ENCODE results near the gene CLSTN2.

The CLSTN2 gene

DNA sequence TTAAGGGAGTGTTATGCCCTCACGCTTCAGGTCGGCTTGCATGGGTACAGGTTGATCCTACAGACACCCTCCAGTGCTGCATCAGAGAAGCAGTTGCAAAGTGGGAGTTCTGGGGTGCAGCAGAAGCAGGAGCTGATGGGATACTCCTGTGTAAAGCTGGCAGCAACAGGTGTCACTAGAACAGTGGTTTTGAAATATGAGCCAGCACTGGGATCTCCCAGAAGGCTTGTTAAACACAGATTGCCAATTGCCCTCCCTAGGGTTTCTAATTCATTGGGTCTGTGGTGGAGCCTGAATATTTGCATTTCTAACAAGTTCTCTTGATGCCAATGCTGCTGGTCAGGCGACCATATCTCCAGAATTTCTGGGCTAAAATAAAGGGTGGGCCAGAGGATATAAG lies 350.4 kb downstream of the CLSTN2 start:
- no peak for DNase-seq
- in situ Hi-C loops (cut with MboI; ENCODE audit: low pct_unique_long_range_greater_than_20kb, low sequenced_read_pairs): no loop called here

GRCh38 chr3:140288595-140288994 lies 353.6 kb downstream of the CLSTN2 start:
- in situ Hi-C loops (cut with MboI; ENCODE audit: low pct_unique_long_range_greater_than_20kb, low sequenced_read_pairs): no loop called here
- DNase-seq: no peak

- in situ Hi-C loops (cut with MboI; ENCODE audit: low pct_unique_long_range_greater_than_20kb, low sequenced_read_pairs): no loop called here
- no peak for DNase-seq
Observed at GRCh38 chr3:140290105-140290504, 355.1 kb downstream of the CLSTN2 start.

DNA sequence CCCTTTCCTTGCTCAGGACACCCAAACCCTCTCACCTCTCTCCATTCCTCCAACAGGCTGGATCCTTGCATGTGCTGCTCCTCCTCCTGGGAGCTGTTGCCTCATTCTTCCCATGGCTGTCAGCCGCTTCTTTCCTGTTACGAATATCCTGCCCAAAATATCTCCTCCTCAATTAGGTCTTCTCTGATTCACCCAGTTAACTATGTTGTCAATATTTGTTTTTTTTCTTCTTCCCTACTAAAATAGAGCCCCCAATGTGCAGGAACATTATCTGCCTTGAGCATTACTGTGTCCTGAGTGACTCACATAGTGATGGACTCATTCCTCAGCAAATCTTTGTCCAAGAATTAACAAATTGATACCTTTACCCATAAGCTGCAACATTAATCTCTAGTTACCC lies 357.2 kb downstream of the CLSTN2 start:
- in situ Hi-C loops (cut with MboI; ENCODE audit: low pct_unique_long_range_greater_than_20kb, low sequenced_read_pairs): no loop called here
- DNase-seq: no peak

DNA sequence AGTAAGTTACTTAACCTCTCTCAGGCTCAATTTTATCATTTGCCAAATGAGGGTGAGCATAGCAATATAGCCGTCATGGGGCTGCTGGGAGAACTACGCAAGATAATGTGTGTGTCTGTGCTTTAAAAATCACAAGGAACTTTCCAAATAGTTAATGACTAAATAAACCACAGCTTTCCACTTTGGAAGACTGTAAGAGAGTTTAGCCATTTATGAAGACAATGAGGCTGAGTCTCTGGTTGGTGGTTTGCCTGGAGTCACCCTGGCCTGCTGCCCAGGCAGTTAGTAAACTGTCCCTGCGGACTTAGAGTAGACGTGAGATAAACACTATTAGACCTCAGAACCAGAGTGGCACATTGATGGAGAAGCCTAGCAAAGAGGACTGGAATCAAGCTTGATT lies 357.7 kb downstream of the CLSTN2 start:
- DNase-seq: no peak
- in situ Hi-C loops (cut with MboI; ENCODE audit: low pct_unique_long_range_greater_than_20kb, low sequenced_read_pairs): no loop called here

DNA sequence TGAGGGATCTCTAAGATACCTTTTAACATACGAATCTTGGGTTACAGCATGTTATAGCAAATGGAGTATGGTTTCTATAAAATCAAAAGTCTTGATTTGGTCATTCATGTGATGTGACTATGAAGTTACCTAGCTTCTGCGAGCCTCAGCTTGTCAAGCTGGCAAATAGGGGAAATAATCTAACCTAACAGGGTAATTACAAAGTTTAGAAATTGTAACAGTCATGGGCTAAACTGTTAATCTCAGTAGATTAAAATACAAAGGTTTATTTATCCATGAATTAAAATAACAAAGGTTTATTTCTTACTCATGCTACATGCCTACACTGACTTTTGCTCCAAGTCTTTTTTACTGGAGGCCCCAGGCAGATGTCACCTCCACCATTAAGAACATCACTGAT lies 359.1 kb downstream of the CLSTN2 start:
- in situ Hi-C loops (cut with MboI; ENCODE audit: low pct_unique_long_range_greater_than_20kb, low sequenced_read_pairs): no loop called here
- DNase-seq: no peak

DNA sequence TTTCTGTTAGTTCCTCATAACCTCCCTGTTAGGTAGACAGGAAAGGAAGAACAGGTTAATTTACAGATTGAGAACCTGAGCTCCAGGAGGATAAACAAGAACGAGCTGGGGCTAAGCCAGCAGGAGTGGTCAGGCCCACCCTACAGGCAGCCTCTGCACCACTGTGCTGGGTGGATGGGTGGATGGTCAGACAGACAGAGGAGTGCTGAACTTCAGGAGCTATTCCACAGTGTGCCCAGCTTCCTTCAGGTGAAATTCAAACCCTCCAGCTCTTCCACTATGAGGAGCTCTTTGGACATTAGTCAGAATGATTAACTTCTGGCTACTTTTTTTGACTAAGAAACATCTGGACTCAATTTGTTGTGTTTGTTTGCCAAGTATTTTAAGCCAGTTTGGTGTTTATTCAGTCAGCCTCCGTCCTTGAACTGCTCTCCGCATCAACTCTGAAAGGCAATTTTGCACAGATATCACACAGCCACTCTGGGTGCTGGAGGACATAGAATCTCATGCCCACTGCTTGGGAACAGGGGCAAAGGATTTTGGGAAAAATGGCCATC lies 361.9 kb downstream of the CLSTN2 start:
- no peak for DNase-seq
- in situ Hi-C loops (cut with MboI; ENCODE audit: low pct_unique_long_range_greater_than_20kb, low sequenced_read_pairs): no loop called here

DNA sequence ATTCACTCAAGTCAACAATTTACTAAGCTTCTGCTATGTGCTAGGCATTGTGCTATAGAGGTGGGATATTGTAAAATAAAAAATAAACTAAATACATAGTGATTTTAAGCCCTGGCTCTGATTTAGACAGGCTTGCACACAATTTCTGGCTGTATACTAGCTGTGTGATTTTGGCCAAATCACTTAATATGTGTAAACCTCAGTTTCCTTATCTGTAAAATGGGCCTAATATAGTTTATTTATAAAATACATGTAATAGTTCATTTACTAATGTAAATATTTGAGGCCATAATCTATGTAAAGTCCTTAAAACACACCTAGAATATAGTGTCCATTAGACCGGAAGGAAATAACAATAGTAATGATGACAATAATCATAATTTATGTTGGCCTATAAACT lies 363.1 kb downstream of the CLSTN2 start:
- DNase-seq: no peak
- in situ Hi-C loops (cut with MboI; ENCODE audit: low pct_unique_long_range_greater_than_20kb, low sequenced_read_pairs): no loop called here

DNA sequence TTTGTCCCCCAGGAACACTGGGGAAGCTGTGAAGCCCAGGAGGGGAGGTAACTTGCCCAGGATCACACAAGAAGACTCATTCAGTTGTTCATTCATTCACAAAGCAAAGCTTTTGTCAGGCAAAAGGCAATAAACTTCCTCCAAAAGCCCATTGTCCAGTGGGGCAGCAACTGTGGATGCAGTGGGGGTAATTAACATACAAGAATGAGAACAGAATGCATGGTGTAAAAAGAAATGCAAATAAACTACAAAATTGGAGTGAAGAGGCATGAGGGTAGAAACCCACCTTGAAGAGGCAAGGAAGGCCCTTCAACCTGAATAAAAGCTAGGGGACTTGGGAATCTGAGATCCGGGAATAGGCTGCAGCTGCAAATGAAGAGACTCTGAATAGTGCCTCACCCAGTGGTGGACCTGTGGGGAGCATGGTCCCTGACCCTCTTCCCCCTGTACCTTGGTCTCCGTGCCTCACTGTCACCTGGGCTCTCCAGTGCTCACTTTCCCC lies 363.6 kb downstream of the CLSTN2 start:
- DNase-seq: no peak
- in situ Hi-C loops (cut with MboI; ENCODE audit: low pct_unique_long_range_greater_than_20kb, low sequenced_read_pairs): no loop called here

GRCh38 chr3:140303875-140304274 lies 368.9 kb downstream of the CLSTN2 start:
- in situ Hi-C loops (cut with MboI; ENCODE audit: low pct_unique_long_range_greater_than_20kb, low sequenced_read_pairs): no loop called here
- no peak for DNase-seq

DNA sequence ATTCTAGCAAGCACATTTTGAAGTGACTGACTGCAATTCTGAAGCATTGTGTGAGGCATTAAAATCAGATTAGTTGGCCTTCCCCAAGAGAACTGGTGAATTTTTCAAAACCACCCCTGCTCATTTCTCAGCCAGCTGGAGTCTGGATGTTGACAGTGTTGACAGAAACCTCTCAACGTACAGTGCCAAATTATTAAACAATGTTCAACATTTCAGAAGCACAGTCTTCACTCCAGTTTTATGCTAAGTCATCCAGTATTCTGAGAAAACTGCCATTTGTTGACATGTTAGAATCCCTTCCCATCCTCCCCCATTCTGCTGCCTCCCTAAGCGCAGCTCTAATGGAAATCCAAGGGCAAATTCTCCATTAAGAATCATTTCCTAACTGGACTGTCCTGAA lies 373.6 kb downstream of the CLSTN2 start:
- in situ Hi-C loops (cut with MboI; ENCODE audit: low pct_unique_long_range_greater_than_20kb, low sequenced_read_pairs): no loop called here
- DNase-seq: no peak

DNA sequence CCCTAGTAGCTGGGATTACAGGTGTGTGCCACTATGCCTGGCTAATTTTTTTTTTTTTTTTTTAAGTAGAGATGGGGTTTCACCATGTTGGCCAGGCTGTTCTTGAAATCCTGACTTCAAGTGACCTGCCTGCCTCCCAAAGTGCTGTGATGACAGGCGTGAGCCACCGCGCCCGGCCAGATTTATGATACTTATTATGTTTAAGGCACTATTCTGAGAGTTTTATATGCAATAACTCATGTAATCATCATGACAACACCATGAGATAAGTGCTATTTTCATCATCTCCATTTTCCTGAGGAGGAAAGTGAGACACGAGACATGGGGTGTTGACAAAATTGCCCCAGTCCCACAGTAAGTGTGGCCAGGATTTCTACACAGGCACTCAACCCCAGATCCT lies 376.4 kb downstream of the CLSTN2 start:
- in situ Hi-C loops (cut with MboI; ENCODE audit: low pct_unique_long_range_greater_than_20kb, low sequenced_read_pairs): no loop called here
- no peak for DNase-seq

DNA sequence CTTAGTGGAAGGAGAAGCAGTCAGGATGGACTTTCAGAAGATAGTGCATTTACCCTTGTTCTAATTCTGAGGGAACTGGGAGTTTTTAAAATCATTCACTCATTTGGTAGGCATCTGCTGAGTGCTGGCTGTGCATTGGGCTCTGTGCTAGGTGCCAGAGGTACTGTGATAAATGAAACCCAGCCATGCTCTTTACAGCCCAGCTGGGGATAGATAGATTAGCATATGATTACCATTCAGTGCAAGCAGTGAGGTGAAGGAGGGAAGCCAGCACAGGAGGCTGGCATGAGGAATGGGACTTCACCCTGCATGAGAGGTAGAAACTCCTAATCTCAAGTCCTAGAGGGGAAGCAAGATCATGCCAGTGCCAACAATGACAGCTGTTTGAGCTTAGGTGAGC lies 381.0 kb downstream of the CLSTN2 start:
- in situ Hi-C loops (cut with MboI; ENCODE audit: low pct_unique_long_range_greater_than_20kb, low sequenced_read_pairs): no loop called here
- DNase-seq: no peak

GRCh38 chr3:140316466-140316865 lies 381.5 kb downstream of the CLSTN2 start:
- in situ Hi-C loops (cut with MboI; ENCODE audit: low pct_unique_long_range_greater_than_20kb, low sequenced_read_pairs): no loop called here
- DNase-seq: no peak

GRCh38 chr3:140316868-140317400 lies 381.9 kb downstream of the CLSTN2 start:
- in situ Hi-C loops (cut with MboI; ENCODE audit: low pct_unique_long_range_greater_than_20kb, low sequenced_read_pairs): no loop called here
- no peak for DNase-seq

- in situ Hi-C loops (cut with MboI; ENCODE audit: low pct_unique_long_range_greater_than_20kb, low sequenced_read_pairs): no loop called here
- DNase-seq: no peak
Observed at GRCh38 chr3:140319739-140320138, 384.8 kb downstream of the CLSTN2 start.

DNA sequence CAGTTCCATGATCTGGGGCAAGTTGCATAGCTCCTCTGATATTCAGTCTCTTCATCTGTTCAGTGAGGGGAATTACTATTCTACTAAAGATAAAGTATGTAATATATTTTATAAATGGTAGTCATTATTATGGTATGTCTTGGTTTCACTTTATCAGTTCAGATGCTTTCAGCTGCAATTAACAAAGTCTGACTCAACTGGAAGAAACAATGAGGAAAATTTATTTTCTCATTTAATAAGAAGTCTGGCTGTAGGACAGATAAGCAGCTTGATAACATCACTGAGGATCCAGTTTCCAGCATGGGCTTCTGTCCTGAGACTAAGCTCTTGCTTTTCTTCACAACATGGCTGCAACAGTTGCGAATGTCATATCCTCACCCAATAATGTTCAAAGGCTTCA lies 388.6 kb downstream of the CLSTN2 start:
- in situ Hi-C loops (cut with MboI; ENCODE audit: low pct_unique_long_range_greater_than_20kb, low sequenced_read_pairs): no loop called here
- no peak for DNase-seq

GRCh38 chr3:140332131-140332530 lies 397.1 kb downstream of the CLSTN2 start:
- in situ Hi-C loops (cut with MboI; ENCODE audit: low pct_unique_long_range_greater_than_20kb, low sequenced_read_pairs): no loop called here

DNA sequence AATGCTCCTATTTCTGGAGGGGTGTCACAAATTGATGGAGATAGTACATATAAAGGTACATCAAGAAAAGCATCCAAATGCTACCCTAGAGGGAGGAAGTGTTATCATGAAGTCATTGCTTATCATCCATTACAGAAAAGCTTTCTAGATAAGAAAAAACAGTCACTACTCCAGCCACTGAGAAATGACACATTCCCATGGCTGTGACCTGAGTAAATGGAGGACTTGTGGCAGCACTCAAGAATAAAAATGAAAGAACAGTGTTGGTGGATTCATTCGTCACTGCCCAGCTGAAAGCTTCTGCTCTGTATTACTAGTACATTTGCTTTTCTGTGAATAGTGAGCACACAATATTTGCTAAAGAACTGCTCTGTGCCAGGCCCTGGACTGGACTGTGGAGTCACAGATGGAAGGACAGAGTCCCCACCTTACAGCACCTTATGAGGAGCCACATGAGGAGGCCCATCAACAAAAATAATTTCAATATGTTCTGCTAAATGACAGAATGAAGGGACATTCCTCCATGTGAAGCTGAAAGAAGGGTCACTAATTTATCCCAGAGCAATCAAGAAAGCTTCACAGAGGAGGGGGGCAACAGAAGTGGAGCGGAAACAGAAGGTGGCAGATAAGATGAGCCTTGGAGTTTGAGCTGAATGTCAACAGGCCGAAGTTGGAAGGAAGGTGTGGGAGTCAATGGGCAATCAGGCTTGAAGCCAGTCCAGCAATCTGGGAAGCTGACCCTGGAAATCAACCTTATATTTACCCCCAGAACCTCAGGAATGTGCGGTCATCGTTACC lies 399.3 kb downstream of the CLSTN2 start:
- no peak for DNase-seq
- in situ Hi-C loops (cut with MboI; ENCODE audit: low pct_unique_long_range_greater_than_20kb, low sequenced_read_pairs): no loop called here

More at GRCh38 chr3:140332131-140332530, 397.1 kb downstream of the CLSTN2 start:
- no peak for DNase-seq

DNA sequence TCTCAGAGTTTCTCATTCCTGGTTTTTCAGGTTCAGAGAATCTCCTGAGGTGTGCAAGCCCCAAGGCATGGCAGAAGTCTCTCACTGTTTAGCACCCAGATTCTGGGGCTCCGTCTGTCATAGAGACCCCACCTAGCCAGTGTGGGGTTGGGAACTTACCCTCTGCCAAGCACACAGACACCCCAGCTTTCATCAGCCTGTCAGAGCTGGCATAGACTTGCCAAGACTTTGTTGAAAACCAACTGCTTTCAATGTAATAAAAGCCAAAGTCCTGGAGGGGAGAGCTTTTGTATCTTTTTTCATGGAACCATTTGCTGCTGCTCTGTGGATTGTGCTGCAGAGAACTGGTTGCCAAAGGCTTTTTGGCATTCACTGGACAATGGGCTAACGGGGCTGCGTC lies 401.5 kb downstream of the CLSTN2 start:
- in situ Hi-C loops (cut with MboI; ENCODE audit: low pct_unique_long_range_greater_than_20kb, low sequenced_read_pairs): no loop called here
- no peak for DNase-seq

- in situ Hi-C loops (cut with MboI; ENCODE audit: low pct_unique_long_range_greater_than_20kb, low sequenced_read_pairs): no loop called here
- no peak for DNase-seq
Observed at GRCh38 chr3:140338916-140339315, 403.9 kb downstream of the CLSTN2 start.
